Activated T-cell treated with anti-CD3 and anti-CD28 coated beads, Interleukin-2, amount 50 U/mL, for 72 hours (primary cell): ENCODE results near the gene DPF3. TPM values are rescaled to one million over a fixed set of nuclear protein-coding genes. Genes with fewer than 3 reads are reported as not detected.

Source experiments
- ATAC-seq, 2 donors: fragments of 150-1000 bp; cut with Tn5 transposase; replicated peaks in 1 of 2; 2 replicates each; pipeline ENCODE4 v1.10.0; 2021; ENCODE audit warnings: moderate library complexity in 2 of 2, mild to moderate bottlenecking in 1 of 2
- DNase-seq, 2 donors: peaks; one replicate each; pipeline ENCODE4 v3.0.0; 2021 to 2022; ENCODE audit warnings: mixed read lengths in 1 of 2
- H3K27ac Mint-ChIP-seq: one replicate; pipeline ENCODE4 v1.8.0; 2022; ENCODE audit warnings: mild to moderate bottlenecking, moderate library complexity, mixed read lengths
- H3K27me3 Mint-ChIP-seq: one replicate; pipeline ENCODE4 v1.8.0; 2022; ENCODE audit warnings: low read depth, mixed read lengths
- H3K36me3 Mint-ChIP-seq, 2 donors: one replicate each; pipeline ENCODE4 v1.8.0; 2022; ENCODE audit warnings: mixed read lengths in 2 of 2, mild to moderate bottlenecking in 1 of 2; ENCODE audit not compliant: insufficient read depth in 2 of 2
- H3K4me1 Mint-ChIP-seq: one replicate; pipeline ENCODE4 v1.8.0; 2022; ENCODE audit warnings: low read depth, mixed read lengths
- H3K4me3 Mint-ChIP-seq, 2 donors: one replicate each; pipeline ENCODE4 v1.8.0; 2022; ENCODE audit warnings: mild to moderate bottlenecking in 2 of 2, mixed read lengths in 2 of 2, moderate library complexity in 2 of 2
- H3K9me3 Mint-ChIP-seq, 2 donors: one replicate each; pipeline ENCODE4 v1.8.0; 2022; ENCODE audit warnings: mixed read lengths in 2 of 2
- total RNA-seq, 2 donors: library from RNA; stranded (reverse); gene quantifications; one replicate each; pipeline ENCODE4 v1.2.3, GENCODE V29; 2022

DPF3 gene
- total RNA-seq, 2 donors from 2014 or later, result 0.23 to 0.62 TPM

DNA sequence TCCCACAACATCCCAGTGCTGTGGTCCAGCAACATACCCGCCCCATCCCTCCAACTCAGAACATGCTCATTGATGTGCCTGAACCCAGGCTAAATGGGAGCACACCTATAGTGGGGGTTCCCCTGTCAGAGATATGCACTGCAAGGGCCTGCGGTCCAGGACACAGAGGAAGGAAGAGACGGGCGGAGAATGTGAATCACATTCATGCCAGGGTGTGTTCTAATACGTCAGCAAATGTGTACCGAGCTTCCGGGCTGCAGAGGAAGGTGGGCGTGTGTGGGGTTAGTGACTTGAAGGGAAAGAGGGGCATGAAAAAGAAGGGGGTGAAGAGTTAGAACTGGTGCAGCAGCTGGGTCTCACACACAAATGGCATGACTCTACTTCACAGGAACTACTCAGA lies 83.7 kb downstream of the DPF3 start:
- peak overlapping the region; percentile 8 for H3K27ac Mint-ChIP-seq
- peak; percentile 57 to 59 for DNase-seq
- H3K4me3 Mint-ChIP-seq, result peak overlapping the region; percentile 33 to 48
- no peaks in the 10 kb centered on the region for H3K36me3 Mint-ChIP-seq
- ATAC-seq, result peak; percentile 95
- H3K27me3 Mint-ChIP-seq, result no peaks in the 10 kb centered on the region
- H3K4me1 Mint-ChIP-seq, result peaks cover 23% of the 10 kb centered on the region
- H3K9me3 Mint-ChIP-seq, result no peaks in the 10 kb centered on the region

DNA sequence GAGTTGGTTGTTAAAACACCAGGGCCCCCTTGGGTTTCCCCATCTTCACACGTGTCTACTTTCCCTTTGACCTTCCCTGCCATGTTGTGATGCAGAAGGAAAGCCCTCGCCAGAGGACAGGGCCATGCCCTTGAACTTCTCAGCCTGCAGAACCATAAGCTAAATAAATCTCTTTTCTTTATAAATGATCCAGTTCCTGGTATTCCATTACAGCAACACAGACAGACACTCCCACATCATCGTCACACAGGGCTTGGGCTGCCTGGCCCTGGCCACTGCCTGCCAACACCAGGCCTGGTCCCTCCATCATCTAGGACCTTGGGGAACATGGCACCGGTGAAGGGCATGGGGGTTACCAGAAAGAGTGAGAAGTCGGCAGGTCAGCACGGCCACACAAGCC lies 84.8 kb downstream of the DPF3 start:
- Mint-ChIP-seq H3K36me3 (no peaks in the 10 kb centered on the region), H3K27ac (no peak overlapping the region)
- ATAC-seq, result no peak

GRCh38 chr14:72808564-72808963 lies 85.3 kb downstream of the DPF3 start:
- H3K4me3 Mint-ChIP-seq, result no peak overlapping the region
- no peaks in the 10 kb centered on the region for H3K27me3 Mint-ChIP-seq
- no peak for ATAC-seq
- no peak for DNase-seq
- H3K4me1 Mint-ChIP-seq, result peaks cover 23% of the 10 kb centered on the region
- no peaks in the 10 kb centered on the region for H3K9me3 Mint-ChIP-seq
- H3K36me3 Mint-ChIP-seq, result no peaks in the 10 kb centered on the region
- no peak overlapping the region for H3K27ac Mint-ChIP-seq

More for the DNA sequence above, 84.8 kb downstream of the DPF3 start:
- H3K4me1 Mint-ChIP-seq, result peaks cover 23% of the 10 kb centered on the region
- H3K27me3 Mint-ChIP-seq, result no peaks in the 10 kb centered on the region
- DNase-seq, result no peak
- H3K4me3 Mint-ChIP-seq, result no peak overlapping the region
- no peaks in the 10 kb centered on the region for H3K9me3 Mint-ChIP-seq

DNA sequence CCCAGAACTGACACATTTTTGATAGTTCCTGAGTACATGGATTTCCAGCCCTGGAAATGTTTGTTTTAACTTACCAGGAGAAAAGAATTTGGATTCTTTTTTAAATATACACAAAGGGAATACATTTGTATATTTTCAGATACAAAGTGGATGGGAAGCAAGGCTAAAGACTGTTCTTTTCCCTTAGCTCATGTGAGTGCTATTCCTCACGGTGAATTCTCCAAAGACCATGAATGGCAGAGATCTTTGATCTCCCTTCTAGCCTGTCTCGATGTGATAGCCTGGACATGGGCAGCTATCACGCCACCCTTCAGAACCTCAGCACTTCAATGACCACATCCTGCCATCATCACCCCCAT lies 91.3 kb downstream of the DPF3 start:
- Mint-ChIP-seq H3K4me1 (peaks cover 16% of the 10 kb centered on the region), H3K27me3 (no peaks in the 10 kb centered on the region)

GRCh38 chr14:72801836-72802587 lies 91.9 kb downstream of the DPF3 start:
- ATAC-seq (no peak), DNase-seq (no peak)
- Mint-ChIP-seq H3K4me3 (no peak overlapping the region), H3K27ac (peak overlapping the region; percentile 64), H3K27me3 (no peaks in the 10 kb centered on the region), H3K36me3 (no peaks in the 10 kb centered on the region), H3K4me1 (peaks cover 16% of the 10 kb centered on the region), H3K9me3 (peaks cover 0 to 3% of the 10 kb centered on the region in 2 donors)

More for the DNA sequence above, 91.3 kb downstream of the DPF3 start:
- no peaks in the 10 kb centered on the region for H3K36me3 Mint-ChIP-seq
- H3K9me3 Mint-ChIP-seq, result peaks cover 0 to 3% of the 10 kb centered on the region in 2 donors
- ATAC-seq (no peak), DNase-seq (no peak)
- H3K27ac Mint-ChIP-seq, result no peak overlapping the region
- no peak overlapping the region for H3K4me3 Mint-ChIP-seq

GRCh38 chr14:72801381-72801812 lies 92.5 kb downstream of the DPF3 start:
- peak; percentile 98 to 99 for ATAC-seq
- Mint-ChIP-seq H3K4me3 (no peak overlapping the region), H3K27ac (peak overlapping the region; percentile 64), H3K9me3 (peaks cover 0 to 3% of the 10 kb centered on the region in 2 donors), H3K36me3 (no peaks in the 10 kb centered on the region), H3K4me1 (peaks cover 16% of the 10 kb centered on the region), H3K27me3 (no peaks in the 10 kb centered on the region)
- peak; percentile 22 to 26 for DNase-seq

DNA sequence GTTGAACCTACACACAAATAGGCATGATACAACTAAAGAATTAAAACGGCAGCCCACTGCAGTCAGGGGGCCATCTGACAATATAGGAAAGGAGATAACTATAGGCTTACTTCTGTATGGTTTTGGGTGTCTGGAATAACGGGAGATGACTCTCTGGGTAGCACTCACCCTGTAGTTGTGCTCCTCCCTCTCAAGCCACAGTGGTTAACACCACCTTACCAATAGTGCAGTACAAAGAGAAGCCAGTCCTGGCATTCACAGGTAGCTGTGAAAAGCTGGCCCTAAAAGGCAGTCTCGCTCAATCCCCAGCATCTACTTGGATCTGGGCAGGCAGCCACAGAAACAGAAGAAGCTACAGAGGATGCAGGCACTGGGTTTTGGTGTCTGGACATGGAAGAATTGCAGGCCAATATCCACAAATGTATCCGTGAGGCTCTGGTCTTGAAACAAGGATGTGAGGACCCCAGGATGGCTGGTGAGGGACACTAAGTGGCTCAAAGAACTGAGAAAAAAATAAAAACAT lies 93.0 kb downstream of the DPF3 start:
- no peak for DNase-seq
- peak in 1 of 2 donors; percentile 27 for ATAC-seq
- Mint-ChIP-seq H3K4me3 (no peak overlapping the region), H3K9me3 (peaks cover 0 to 3% of the 10 kb centered on the region in 2 donors), H3K36me3 (no peaks in the 10 kb centered on the region), H3K27me3 (no peaks in the 10 kb centered on the region), H3K27ac (no peak overlapping the region), H3K4me1 (peaks cover 16% of the 10 kb centered on the region)

DNA sequence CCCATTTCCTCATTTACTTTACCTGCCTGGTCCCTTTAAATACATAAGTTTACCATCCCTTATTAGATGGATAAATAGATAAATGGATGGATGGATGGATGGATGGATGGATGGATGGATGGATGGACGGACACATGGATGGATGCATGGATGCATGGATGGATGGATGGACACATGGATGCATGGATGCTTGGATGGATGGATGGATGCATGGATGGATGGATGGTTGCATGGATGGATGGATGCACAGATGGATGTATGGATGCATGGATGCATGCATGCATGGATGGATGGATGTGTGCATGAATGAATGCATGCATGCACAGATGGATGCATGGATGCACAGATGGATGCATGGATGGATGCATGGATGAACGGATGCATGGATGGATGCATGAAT lies 93.6 kb downstream of the DPF3 start:
- DNase-seq, result no peak
- H3K27ac Mint-ChIP-seq, result no peak overlapping the region
- H3K4me1 Mint-ChIP-seq, result peaks cover 16% of the 10 kb centered on the region
- H3K36me3 Mint-ChIP-seq, result no peaks in the 10 kb centered on the region
- H3K9me3 Mint-ChIP-seq, result peaks cover 0 to 3% of the 10 kb centered on the region in 2 donors
- no peak overlapping the region for H3K4me3 Mint-ChIP-seq
- no peak for ATAC-seq
- no peaks in the 10 kb centered on the region for H3K27me3 Mint-ChIP-seq

DNA sequence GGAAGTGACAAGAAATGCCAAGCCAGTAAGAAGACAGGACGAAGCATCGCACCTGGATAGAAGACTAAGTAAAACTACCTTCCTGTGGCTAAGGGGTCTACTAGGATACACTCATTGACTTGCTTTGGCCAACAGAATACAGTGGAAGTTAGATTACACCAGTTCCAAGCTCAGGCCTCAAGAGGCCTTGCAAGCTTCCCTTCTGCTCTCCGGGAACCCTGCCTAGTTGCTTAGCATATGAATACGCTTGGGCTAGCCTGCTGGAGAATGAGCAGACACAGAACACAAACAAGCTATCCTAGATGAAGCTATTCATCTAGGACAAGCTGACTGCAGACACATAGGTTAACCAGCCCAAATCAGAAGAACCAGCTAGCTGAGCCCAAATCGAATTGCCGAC lies 97.0 kb downstream of the DPF3 start:
- ATAC-seq, result no peak
- Mint-ChIP-seq H3K36me3 (no peaks in the 10 kb centered on the region), H3K27me3 (no peaks in the 10 kb centered on the region), H3K9me3 (peaks cover 0 to 3% of the 10 kb centered on the region in 2 donors), H3K4me1 (peaks cover 16% of the 10 kb centered on the region), H3K4me3 (no peak overlapping the region), H3K27ac (no peak overlapping the region)
- DNase-seq, result no peak

DNA sequence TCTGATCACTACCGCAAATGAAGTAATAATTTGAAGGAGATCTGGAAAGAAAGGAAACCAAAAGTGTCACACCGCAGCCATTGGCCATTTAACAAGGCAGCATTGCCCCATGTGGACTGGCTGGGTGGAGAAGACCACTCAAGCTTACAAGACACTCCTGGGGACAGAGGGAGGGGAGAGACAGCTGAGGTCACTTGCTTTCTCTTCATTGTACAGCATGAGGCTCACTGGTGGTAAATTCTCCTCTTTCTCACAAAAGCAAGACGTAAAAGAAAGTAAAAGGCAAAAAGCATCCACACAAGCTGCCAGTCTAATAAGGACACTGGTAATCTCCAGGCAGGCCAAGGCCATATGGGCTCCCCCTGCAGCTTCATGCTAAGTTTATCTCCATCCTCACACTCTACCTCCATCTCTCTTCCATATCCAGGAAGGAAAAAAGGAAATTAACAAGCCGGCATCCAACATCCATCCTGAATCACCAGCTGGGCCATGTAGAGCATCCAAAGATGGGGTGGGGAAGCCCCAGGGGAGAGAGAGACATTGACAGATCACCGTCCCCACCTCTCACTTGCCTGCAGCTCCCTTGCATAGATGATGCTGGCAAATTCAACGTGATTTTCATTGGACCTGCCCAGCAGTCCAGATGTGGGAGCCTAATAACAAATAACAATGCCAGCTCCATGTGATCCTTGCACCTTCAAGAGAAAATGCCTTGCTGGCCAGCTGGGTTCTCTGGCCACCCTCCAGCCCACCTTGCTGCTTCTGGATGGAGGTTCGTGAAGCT lies 100.6 kb downstream of the DPF3 start:
- Mint-ChIP-seq H3K36me3 (no peaks in the 10 kb centered on the region), H3K4me1 (no peaks in the 10 kb centered on the region), H3K9me3 (no peaks in the 10 kb centered on the region), H3K27ac (no peak overlapping the region), H3K4me3 (no peak overlapping the region), H3K27me3 (no peaks in the 10 kb centered on the region)
- ATAC-seq, result no peak
- DNase-seq, result no peak

DNA sequence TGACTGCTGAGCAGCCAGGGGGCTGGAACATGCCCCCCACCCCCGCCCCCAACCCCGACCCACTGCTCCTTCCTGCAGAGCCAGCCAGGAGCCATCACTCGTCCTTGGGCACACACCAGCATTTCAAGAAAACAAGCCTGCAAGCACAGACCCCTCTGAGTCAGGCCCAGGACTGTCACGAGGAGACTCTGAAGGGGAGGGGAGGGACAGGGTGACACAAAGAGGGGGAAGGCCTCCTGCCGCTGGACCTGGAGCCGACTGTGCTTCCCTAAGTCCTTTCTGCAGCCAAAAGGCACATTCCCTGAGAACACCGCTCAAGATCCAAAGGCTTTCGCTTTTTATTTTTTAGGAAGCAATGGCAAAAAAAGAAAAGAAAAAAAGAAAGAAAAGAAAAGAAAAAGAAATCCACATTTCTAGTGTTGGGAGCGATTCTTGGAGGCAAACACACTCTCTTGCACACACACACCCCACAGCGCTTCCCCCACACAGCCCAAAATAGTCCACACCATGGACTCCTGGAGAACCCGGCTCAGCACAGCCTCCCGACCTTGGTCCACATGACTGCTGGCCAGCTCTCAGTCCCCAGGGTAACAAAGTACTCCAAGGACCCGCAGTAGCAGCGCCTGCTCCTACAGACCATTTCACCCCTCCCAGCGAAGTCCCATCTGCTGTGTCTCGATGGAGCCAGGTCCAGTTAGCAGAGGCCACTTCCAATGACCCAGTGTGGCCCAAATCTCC lies 101.7 kb downstream of the DPF3 start:
- no peaks in the 10 kb centered on the region for H3K9me3 Mint-ChIP-seq
- H3K36me3 Mint-ChIP-seq, result no peaks in the 10 kb centered on the region
- no peak for ATAC-seq
- no peak overlapping the region for H3K4me3 Mint-ChIP-seq
- H3K27me3 Mint-ChIP-seq, result no peaks in the 10 kb centered on the region
- H3K4me1 Mint-ChIP-seq, result no peaks in the 10 kb centered on the region
- H3K27ac Mint-ChIP-seq, result no peak overlapping the region
- no peak for DNase-seq

- peak overlapping the region; percentile 55 for H3K27ac Mint-ChIP-seq
- no peaks in the 10 kb centered on the region for H3K9me3 Mint-ChIP-seq
- no peaks in the 10 kb centered on the region for H3K27me3 Mint-ChIP-seq
- H3K4me1 Mint-ChIP-seq, result no peaks in the 10 kb centered on the region
- H3K4me3 Mint-ChIP-seq, result no peak overlapping the region
- no peak for DNase-seq
- no peaks in the 10 kb centered on the region for H3K36me3 Mint-ChIP-seq
- no peak for ATAC-seq
These were observed 102.9 kb downstream of the DPF3 start for GRCh38 chr14:72790887-72791566.
